SU-DHL-6 (cell line): ENCODE results near the gene ETV1.

ENCODE experiments used
- EZH2phosphoT487 ChIP-seq: fragments of 200-600 bp; sonication (generic), shearing (Covaris generic); conservative IDR thresholded peaks from 2 replicates; pipeline ENCODE4 v1.6.1; 2018; ENCODE audit warnings: mild to moderate bottlenecking, antibody characterized with exemption, low read length, moderate library complexity, mixed read lengths
- TF ChIP-seq, protein P1 (sequence below): fragments of 200-600 bp; sonication (generic); IDR thresholded peaks from one replicate; pipeline ENCODE4 v1.5.1; 2017; ENCODE audit warnings: antibody characterized with exemption, mild to moderate bottlenecking, low read length, moderate library complexity; ENCODE audit not compliant: insufficient read depth, poor library complexity, severe bottlenecking

DNA sequence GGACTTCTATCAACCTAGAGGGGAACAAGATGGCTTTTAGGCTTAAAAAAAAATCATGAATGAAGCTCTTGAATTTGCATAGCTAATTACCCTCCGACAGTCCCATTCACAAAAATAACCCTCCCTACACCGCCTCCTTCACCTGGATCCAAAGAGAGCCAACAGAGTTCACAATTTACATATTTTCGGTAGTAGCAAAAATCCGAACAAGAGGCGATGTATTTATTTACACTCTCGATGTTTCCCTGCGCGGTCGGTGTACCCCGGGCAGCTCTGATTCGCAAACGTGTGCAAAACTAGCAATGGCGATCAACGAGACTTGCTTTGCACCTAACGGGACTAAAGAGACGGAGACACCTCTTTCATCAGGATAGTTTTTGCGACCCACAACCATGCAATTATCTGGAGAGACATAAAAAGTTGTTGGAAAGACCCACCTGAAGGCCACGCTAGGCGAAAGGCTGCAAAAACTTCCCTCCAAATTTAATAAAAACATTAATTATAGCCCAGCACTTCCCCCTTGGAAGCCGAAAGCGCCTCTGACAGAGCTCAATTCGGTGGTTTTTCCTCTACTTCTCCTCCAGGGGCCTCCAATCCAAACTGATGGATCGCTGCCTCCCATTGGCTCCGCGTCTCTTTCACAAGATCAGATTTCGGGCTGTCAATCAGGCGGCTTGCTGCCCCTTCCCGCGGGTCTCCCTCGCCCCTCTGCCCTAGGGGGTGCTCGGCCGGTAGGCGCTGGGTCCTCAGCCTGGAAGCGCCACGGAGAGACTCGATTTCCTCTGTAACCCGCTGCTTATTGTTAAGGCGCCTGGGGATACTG is at the start of gene ETV1:
- TF ChIP-seq EZH2phosphoT487, result no peak
- TF ChIP-seq, protein P1, sequence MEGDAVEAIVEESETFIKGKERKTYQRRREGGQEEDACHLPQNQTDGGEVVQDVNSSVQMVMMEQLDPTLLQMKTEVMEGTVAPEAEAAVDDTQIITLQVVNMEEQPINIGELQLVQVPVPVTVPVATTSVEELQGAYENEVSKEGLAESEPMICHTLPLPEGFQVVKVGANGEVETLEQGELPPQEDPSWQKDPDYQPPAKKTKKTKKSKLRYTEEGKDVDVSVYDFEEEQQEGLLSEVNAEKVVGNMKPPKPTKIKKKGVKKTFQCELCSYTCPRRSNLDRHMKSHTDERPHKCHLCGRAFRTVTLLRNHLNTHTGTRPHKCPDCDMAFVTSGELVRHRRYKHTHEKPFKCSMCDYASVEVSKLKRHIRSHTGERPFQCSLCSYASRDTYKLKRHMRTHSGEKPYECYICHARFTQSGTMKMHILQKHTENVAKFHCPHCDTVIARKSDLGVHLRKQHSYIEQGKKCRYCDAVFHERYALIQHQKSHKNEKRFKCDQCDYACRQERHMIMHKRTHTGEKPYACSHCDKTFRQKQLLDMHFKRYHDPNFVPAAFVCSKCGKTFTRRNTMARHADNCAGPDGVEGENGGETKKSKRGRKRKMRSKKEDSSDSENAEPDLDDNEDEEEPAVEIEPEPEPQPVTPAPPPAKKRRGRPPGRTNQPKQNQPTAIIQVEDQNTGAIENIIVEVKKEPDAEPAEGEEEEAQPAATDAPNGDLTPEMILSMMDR, result no peak
